UCSD-AML1 (cell line): ENCODE measurements around the gene C19orf85.

Source experiments
- DNase-seq: peaks from one replicate; lab custom pipeline; 2025; ENCODE audit not compliant: unreplicated experiment; lab: John Stamatoyannopoulos, UW

The C19orf85 gene

GRCh38 chr19:55489711-55490477 lies 25.3 kb upstream of the C19orf85 start:
- no peak for DNase-seq

DNA sequence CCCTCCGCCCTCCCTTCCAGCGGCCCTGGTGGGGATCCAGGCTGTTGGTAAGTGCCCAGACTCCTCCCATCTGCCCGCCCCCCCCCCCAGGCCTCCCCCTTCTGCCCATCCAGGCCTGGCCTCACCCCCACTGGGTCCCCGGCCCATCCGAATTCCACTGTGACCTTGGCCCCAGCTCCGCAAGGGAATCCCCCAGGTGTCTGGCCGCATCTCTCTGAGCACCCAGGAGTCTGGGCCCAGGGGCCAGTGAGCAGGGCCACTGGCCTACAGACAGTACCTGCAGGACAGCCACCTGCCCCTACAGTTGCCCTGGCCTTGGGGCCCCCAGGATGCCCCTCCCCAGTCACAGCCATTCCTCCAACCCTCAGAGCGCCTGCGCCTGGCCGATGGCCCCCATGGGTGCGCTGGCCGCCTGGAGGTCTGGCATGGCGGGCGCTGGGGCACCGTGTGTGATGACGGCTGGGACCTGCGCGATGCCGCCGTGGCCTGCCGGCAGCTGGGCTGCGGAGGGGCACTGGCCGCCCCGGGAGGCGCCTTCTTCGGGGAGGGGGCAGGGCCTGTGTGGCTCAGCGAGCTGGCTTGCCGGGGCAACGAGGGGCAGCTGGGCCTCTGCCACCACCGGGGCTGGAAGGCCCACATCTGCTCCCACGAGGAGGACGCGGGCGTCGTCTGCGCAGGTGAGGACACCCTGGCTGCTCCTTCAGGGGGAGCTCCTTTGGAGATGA lies 24.6 kb upstream of the C19orf85 start:
- DNase-seq, result no peak

DNA sequence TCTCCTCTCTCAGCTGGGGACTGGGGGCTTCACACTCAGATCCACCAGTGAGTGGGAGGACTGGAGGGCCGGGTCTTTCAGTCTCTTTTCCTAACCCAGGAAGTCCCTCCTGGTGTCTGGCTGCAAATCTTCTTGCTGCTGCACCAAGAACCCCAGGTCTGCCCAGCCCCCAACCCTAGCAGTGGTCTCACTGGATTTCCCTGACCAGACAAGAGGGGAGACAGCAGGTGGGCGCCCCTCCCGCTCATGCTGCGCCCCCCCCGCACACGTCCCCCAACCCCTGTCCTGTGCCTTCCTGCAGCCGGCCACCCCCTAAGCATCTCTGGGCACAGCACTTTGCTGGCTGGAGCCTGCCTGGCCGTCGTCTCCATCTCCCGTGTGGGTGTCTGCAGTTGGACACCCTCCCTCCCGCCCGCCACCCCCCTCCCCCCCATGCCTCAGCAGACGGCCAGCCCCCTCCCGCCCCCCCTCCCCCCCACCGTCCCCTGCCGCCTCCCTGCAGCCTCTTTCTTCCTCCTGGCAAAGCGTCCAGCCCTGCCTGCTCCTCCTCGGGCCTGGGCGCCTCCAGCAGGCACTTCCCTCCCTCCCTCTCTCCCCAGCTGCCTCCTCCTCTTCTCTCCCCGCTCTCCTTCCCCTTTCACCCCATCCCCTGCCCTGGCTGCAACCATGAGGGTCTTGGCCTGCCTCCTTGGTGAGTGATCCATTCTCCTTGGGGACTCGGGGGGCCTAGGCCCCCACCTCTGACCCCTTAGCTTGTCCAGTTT lies 23.6 kb upstream of the C19orf85 start, which contains the start of gene SSC5D:
SSC5D (plus strand) TSS at position 513 of the 764 bp plus-strand sequence; CDS start at position 667, 154 bp downstream.
- DNase-seq, result no peak

DNA sequence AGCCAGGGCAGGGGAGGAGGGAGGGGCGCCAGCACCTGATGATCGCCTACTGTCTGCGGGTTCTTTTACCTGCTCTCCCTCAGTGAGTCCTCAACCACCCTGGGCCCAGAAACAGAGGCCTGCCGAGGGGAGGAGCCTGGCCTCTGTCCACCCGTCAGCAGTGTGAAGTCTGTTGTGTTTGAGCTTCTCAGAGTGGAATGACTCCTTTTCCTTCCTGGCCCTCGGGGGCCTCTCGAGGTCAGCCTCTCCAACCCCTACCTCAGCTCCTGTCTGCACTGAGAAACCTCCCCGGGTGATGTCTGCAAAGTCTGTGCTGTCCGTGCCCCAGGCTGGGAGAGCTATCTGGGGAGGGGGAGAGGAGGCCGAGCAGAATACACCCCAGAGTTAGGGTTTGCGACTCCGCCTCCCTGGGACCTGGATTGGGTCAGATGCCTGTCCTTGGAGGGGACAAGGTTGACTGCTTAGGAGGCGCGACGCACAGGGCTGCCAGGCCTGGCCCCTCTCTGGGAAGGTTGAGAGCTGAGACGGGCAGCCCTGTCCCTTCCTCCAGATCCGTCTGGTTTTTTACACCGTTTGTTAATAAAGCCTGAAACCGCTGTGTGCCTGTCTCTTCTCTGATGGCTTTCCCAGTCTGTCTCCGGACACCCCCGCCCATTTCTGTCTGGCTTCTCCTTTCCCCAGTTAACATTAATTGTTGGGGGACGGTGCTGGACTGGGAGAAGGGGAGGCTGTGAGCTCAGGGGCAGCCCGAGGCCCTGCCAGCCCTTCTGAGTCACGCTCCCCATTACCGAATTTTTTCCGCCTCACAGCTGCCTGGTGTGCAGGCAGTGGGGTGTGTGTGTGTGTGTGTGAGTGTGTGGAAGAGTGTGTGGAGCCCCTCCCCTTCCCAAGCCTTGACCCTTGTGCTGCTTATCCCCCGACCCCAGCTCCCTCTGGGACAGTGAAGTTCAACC lies 22.7 kb upstream of the C19orf85 start:
- DNase-seq, result peak; percentile 57

DNA sequence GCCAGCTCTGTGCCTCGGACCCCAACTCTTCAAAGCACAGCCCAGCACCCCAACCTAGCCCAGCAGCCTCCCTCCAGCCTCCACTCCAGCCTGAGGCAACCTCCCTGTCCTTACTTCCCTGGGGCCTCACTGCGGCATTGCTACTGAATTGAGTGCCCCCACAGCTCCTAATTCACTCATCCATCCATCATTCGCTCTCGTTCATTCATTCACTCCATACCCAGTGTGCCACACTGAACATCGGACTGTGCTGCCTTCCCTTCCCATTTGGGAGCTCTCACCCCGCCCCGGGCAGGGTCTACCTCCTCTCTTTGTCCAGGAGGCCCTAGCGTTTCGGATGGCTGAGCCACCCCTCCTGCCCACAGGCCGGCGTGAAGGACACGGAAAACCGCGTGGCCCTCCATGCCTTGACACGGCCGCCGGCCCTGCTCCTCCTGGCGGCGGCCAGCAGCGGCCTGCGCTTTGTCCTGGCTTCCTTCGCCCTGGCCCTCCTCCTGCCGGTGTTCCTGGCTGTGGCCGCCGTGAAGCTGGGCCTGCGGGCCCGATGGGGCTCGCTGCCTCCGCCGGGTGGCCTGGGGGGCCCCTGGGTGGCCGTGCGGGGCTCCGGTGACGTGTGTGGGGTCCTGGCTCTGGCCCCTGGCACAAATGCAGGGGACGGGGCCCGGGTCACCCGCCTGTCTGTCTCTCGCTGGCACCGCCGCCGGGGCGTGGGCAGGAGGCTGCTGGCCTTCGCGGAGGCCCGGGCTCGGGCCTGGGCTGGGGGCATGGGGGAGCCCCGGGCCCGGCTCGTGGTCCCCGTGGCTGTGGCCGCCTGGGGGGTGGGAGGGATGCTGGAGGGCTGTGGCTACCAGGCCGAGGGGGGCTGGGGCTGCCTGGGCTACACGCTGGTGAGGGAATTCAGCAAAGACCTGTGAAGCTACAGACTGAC lies 21.8 kb upstream of the C19orf85 start:
- DNase-seq, result no peak

GRCh38 chr19:55485439-55486011 lies 21.0 kb upstream of the C19orf85 start:
- DNase-seq, result no peak

GRCh38 chr19:55484593-55485438 lies 20.3 kb upstream of the C19orf85 start, which contains the start of gene NAT14:
Gene NAT14, plus strand, starts transcription at chr19:55485188. Its CDS starts 521 bp downstream, at chr19:55485709.
- peak; percentile 61 for DNase-seq

GRCh38 chr19:55483706-55484592 lies 19.4 kb upstream of the C19orf85 start:
- no peak for DNase-seq

- no peak for DNase-seq
Observed at GRCh38 chr19:55482967-55483705, 18.6 kb upstream of the C19orf85 start.

DNA sequence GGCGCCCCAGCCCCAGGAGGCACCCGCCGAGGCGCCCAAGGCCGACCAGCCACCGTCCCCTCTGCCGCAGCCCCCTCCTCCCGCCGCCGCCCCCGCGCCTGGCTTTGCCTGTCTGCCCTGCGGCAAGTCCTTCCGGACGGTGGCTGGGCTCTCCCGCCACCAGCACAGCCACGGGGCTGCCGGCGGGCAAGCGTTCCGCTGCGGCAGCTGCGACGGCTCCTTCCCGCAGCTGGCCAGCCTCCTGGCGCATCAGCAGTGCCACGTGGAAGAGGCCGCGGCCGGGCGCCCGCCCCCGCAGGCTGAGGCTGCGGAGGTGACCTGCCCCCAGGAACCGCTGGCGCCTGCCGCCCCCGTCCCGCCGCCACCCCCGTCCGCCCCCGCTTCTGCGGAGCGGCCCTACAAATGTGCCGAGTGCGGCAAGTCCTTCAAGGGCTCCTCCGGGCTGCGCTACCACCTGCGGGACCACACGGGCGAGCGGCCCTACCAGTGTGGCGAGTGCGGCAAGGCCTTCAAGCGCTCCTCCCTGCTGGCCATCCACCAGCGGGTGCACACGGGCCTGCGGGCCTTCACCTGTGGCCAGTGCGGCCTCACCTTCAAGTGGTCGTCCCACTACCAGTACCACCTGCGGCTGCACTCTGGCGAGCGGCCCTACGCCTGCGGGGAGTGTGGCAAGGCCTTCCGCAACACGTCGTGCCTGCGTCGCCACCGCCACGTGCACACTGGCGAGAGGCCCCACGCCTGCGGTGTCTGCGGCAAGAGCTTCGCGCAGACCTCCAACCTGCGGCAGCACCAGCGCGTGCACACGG lies 17.8 kb upstream of the C19orf85 start:
- no peak for DNase-seq

- DNase-seq, result no peak
Observed at GRCh38 chr19:55481794-55482155, 17.2 kb upstream of the C19orf85 start.

DNA sequence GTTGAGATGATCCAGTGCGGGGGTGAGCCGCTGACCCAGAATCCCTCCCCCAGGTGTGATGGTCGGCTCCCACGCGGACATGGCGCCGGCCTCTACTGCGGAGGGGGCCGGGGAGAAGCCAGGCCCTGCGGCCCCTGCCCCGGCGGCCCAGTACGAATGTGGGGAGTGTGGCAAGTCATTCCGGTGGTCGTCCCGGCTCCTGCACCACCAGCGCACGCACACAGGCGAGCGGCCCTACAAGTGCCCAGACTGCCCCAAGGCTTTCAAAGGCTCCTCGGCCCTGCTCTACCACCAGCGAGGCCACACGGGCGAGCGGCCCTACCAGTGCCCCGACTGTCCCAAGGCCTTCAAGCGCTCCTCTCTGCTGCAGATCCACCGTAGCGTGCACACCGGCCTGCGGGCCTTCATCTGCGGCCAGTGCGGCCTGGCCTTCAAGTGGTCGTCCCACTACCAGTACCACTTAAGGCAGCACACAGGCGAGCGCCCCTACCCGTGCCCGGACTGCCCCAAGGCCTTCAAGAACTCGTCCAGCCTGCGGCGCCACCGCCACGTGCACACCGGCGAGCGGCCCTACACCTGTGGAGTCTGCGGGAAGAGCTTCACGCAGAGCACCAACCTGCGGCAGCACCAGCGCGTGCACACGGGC lies 16.7 kb upstream of the C19orf85 start:
- DNase-seq, result no peak

- no peak for DNase-seq
Observed at GRCh38 chr19:55479451-55480230, 15.1 kb upstream of the C19orf85 start.

DNA sequence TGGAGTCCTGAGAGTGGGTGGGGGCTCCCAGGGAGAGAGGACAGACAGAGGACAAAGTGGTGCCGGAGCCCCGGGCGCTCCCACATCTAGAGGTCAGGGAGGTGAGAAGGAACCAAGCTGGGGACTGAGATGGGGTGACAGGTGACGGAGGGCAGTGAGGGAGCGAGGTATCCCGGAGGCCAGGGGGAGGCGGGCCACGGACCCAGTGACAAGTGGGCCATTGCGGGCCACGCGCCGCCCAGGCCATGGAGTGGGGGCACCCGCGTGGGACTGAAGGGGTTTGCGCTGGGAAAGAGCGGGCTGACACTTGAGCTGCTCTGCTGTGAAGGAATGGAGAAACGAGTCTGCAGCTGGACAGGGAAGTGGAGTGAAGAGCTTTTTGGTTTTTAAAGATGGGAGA lies 14.5 kb upstream of the C19orf85 start:
- no peak for DNase-seq
